Measurements from ENCODE around the gene RUNX2. TPM values are rescaled to one million over a fixed set of nuclear protein-coding genes. Genes with fewer than 3 reads are reported as not detected.
A peak's percentile ranks its signal among the peaks of the same experiment; 100 is the strongest.

The RUNX2 gene
- total and polyA plus RNA-seq, 2 of the 8 experiments (the other 6 are each of a cell fraction or from before 2014, with no cell fraction given) = 0.26 to 1.2 TPM

DNA sequence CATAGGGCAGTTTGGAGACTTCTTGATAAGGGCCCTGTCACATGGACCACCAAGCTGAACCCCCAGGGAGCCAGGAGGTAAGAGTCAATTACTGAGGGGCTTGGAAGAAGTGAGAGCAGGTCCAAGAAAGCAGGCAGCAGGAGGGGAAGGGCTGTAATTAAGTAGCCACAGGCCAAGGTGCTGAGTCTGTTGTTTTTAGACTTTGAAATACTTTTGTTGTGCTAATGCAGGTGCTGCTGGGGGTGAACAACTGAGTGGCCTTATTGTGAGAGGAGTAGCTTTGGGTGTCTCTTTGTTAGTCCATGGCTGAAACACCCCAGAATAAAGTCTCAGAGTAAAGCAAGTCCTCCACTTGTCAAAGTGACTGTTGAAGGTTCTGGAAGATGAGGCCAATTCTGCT, 316.6 kb downstream of the RUNX2 start:
- Histone ChIP-seq H4K20me1 (replicated peaks in 1 of 2; ENCODE audit: control insufficient read depth in 1 of 2, insufficient read depth in 2 of 2, low read length in 2 of 2) (no peaks in the 10 kb centered on the region), H4K91ac (replicated peaks; ENCODE audit: insufficient read length, low read length) (no peak overlapping the region), H3K56ac (replicated peaks; ENCODE audit: insufficient read length, low read depth, low read length) (no peak overlapping the region), H2BK20ac (ENCODE audit: low read length) (no peak overlapping the region), H4K8ac (ENCODE audit: extremely low read depth, insufficient read depth, low read length) (no peak overlapping the region), H3K27me3 (replicated peaks in 1 of 4; ENCODE audit: control insufficient read depth in 3 of 4, extremely low read depth in 1 of 4, insufficient read depth in 3 of 4, low read length in 3 of 4) (peaks cover 0 to 3% (median 1%) of the 10 kb centered on the region in 4 experiments; a peak in 4 of 7 replicates), H2BK12ac (ENCODE audit: low read depth, low read length) (0 out of 2 replicates have a peak overlapping the region, but pooled peaks have one; percentile 20), H3K4me1 (replicated peaks in 1 of 4; ENCODE audit: control insufficient read depth in 3 of 4, insufficient read depth in 4 of 4, low read length in 3 of 4) (peaks cover 0 to 4% (median 1%) of the 10 kb centered on the region in 4 experiments; a peak in 3 of 7 replicates), H3K4me2 (ENCODE audit: insufficient read depth in 1 of 2, low read depth in 2 of 2, low read length in 2 of 2) (peak overlapping the region in 1 of 2 experiments; percentile 14; a peak in 2 of 4 replicates), H2AFZ (ENCODE audit: low read length) (no peak overlapping the region), H2BK120ac (replicated peaks; ENCODE audit: low read depth, low read length) (no peak overlapping the region), H3K9ac (replicated peaks in 1 of 4; ENCODE audit: extremely low read depth in 1 of 4, low read depth in 3 of 4, low read length in 3 of 4) (no peak overlapping the region), H2AK5ac (ENCODE audit: low read depth, low read length) (no peak overlapping the region), H3K36me3 (ENCODE audit: control insufficient read depth in 2 of 4, insufficient read depth in 4 of 4, low read length in 3 of 4) (no peaks in the 10 kb centered on the region), H3K79me1 (ENCODE audit: low read depth, low read length) (no peaks in the 10 kb centered on the region), H3K18ac (ENCODE audit: extremely low read depth, low read length) (no peak overlapping the region), H3K79me2 (ENCODE audit: control insufficient read depth in 1 of 2, insufficient read depth in 2 of 2, low read length in 2 of 2) (no peaks in the 10 kb centered on the region), H3K23ac (ENCODE audit: insufficient read length) (no peak overlapping the region), H2BK15ac (ENCODE audit: low read length) (no peak overlapping the region), H3K23me2 (ENCODE audit: low read depth, low read length) (no peaks in the 10 kb centered on the region; the same call in 1 of the 2 replicates), H3K4me3 (ENCODE audit: extremely low read depth in 1 of 4, insufficient read depth in 2 of 4, low read depth in 3 of 4, low read length in 4 of 4) (no peak overlapping the region; a peak in 1 of 8 replicates), H3K9me3 (ENCODE audit: insufficient read depth in 2 of 2, low read depth in 1 of 2, low read length in 1 of 2) (no peaks in the 10 kb centered on the region; a peak in 1 of 4 replicates), H2BK5ac (ENCODE audit: low read depth, low read length) (no peak overlapping the region), H3K27ac (ENCODE audit: low read depth, low read length) (no peak overlapping the region), H4K5ac (ENCODE audit: insufficient read length, low read depth, low read length) (no peak overlapping the region), H3K4ac (replicated peaks; ENCODE audit: insufficient read length, low read depth, low read length) (no peak overlapping the region), H3K14ac (ENCODE audit: insufficient read length) (no peak overlapping the region)
- no peak for FAIRE-seq
- CTCF ChIA-PET (ENCODE audit: partially characterized antibody) = interaction anchor here (1.3 kb wide), 1 partner anchor 19 kb away, joined by 4 read pairs; no protein-coding TSS in a partner anchor
- no peak for DNase-seq (ENCODE audit: low read depth in 1 of 2, low spot score in 2 of 2)
- TF ChIP-seq CREB1 (IDR thresholded peaks at IDR 0.05) (no peak), CEBPB (IDR thresholded peaks at IDR 0.05; ENCODE audit: low read depth, low read length) (no peak), KDM1A (IDR thresholded peaks at IDR 0.05; ENCODE audit: borderline replicate concordance, low read length) (no peak), POU5F1 (IDR thresholded peaks at IDR 0.05; ENCODE audit: low read depth, low read length) (0 out of 2 replicates have a peak, but pooled peaks have one; percentile 14), CHD2 (IDR thresholded peaks at IDR 0.05; ENCODE audit: low read length) (no peak), MAFK (IDR thresholded peaks at IDR 0.05; ENCODE audit: low read depth, low read length) (peak; percentile 13; the same call in 1 of the 2 replicates), TAF7 (optimal IDR thresholded peaks at IDR 0.05; ENCODE audit: borderline replicate concordance, low read depth, low read length) (no peak)
- POLR2A ChIA-PET (ENCODE audit: partially characterized antibody) = no interaction called here

Measured in H1 (cell line).